Endothelial cell of umbilical vein (primary cell): Measurements from ENCODE around the gene BAG1. TPM values are rescaled to one million over a fixed set of nuclear protein-coding genes. Genes with fewer than 3 reads are reported as not detected.

ENCODE experiments used
- BruUV-seq: library from RNA; stranded (reverse); fragments of 400-500 nt; replicated peaks from 2 replicates; lab custom pipeline; 2021; lab: Mats Ljungman, UMichigan
- CTCF ChIA-PET: fragments of 300-600, 350-600 bp; sonication (Branson Sonifier 250); formaldehyde crosslinking; loops from one replicate; lab custom pipeline; 2021; ENCODE audit warnings: antibody characterized with exemption, inconsistent platforms; lab: Charles Lee
- POLR2A ChIA-PET: fragments of 300-600, 350-600 bp; sonication (Branson Sonifier 250); formaldehyde crosslinking; loops from one replicate; lab custom pipeline; 2021; ENCODE audit warnings: antibody characterized with exemption, inconsistent platforms; lab: Charles Lee
- DNase-seq: peaks from one replicate; pipeline ENCODE4 v3.0.0-alpha.2; 2011; ENCODE audit warnings: low read depth, low spot score
- FAIRE-seq: peaks from 2 replicates; lab custom pipeline; 2011; peaks lifted over from hg19 to GRCh38; lab: Jason Lieb, UNC
- H2AFZ ChIP-seq: 2 replicates; pipeline ENCODE4 v1.6.0; 2012; ENCODE audit warnings: low read depth, low read length, control low read depth, inconsistent platforms
- H3K27ac ChIP-seq: 2 replicates; pipeline ENCODE4 v1.5.1; 2011; ENCODE audit warnings: low read depth, mild to moderate bottlenecking, control low read depth, low read length, moderate library complexity; ENCODE audit not compliant: insufficient read depth
- H3K27me3 ChIP-seq, 2 experiments: 2 replicates each; pipeline versions ENCODE4 v1.6.0 to v1.6.1; 2011; ENCODE audit warnings: low read length in 2 of 2, mixed read lengths in 1 of 2; ENCODE audit not compliant: control insufficient read depth in 2 of 2, insufficient read depth in 2 of 2
- H3K36me3 ChIP-seq, 2 experiments: 2 replicates in 1 of 2; 3 replicates in 1 of 2; pipeline ENCODE4 v1.5.1; 2011; ENCODE audit warnings: low read length in 2 of 2, mild to moderate bottlenecking in 1 of 2, moderate library complexity in 1 of 2; ENCODE audit not compliant: control insufficient read depth in 2 of 2, insufficient read depth in 2 of 2; ENCODE audit errors: extremely low read depth in 1 of 2
- H3K4me1 ChIP-seq: 3 replicates; pipeline ENCODE4 v1.5.1; 2011; ENCODE audit warnings: mild to moderate bottlenecking, low read length; ENCODE audit not compliant: control insufficient read depth, insufficient read depth; ENCODE audit errors: extremely low read depth
- H3K4me2 ChIP-seq: 2 replicates; pipeline ENCODE4 v1.6.1; 2011; ENCODE audit warnings: low read length, control low read depth, mixed read lengths; ENCODE audit not compliant: insufficient read depth
- H3K4me3 ChIP-seq, 3 experiments: fragments of 200-600 bp in 1 of 3; sonication (generic), shearing (Covaris generic) in 1 of 3; replicated peaks in 1 of 3; 2 replicates each; pipeline ENCODE4 v1.5.1; 2011 to 2016; ENCODE audit warnings: control low read depth in 3 of 3, low read length in 3 of 3, mild to moderate bottlenecking in 2 of 3, inconsistent platforms in 1 of 3, low read depth in 1 of 3, moderate library complexity in 1 of 3; ENCODE audit not compliant: insufficient read depth in 1 of 3
- H3K79me2 ChIP-seq: 2 replicates; pipeline ENCODE4 v1.6.0; 2012; ENCODE audit warnings: low read length, inconsistent platforms; ENCODE audit not compliant: control insufficient read depth, insufficient read depth
- H3K9ac ChIP-seq: replicated peaks from 2 replicates; pipeline ENCODE3; 2011; ENCODE audit warnings: low read length, control low read depth; ENCODE audit not compliant: insufficient read depth; ENCODE audit errors: extremely low read depth
- H3K9me1 ChIP-seq: replicated peaks from 3 replicates; pipeline ENCODE4 v1.6.0; 2011; ENCODE audit warnings: mild to moderate bottlenecking, low read length; ENCODE audit not compliant: control insufficient read depth, insufficient read depth; ENCODE audit errors: extremely low read depth
- H3K9me3 ChIP-seq: replicated peaks from 2 replicates; pipeline ENCODE4 v1.5.1; 2012; ENCODE audit warnings: low read length, inconsistent platforms; ENCODE audit not compliant: control insufficient read depth, insufficient read depth
- H4K20me1 ChIP-seq: replicated peaks from 2 replicates; pipeline ENCODE3; 2011; ENCODE audit warnings: mild to moderate bottlenecking, low read length; ENCODE audit not compliant: control insufficient read depth, insufficient read depth; ENCODE audit errors: extremely low read depth
- CTCF ChIP-seq, 2 donors: IDR thresholded peaks; 1 replicate in 1 of 2; 2 replicates in 1 of 2; pipeline ENCODE4 v1.5.1; 2011; ENCODE audit warnings: low read length in 2 of 2, mild to moderate bottlenecking in 2 of 2, moderate library complexity in 2 of 2, control low read depth in 1 of 2, inconsistent platforms in 1 of 2, low read depth in 1 of 2; ENCODE audit not compliant: insufficient read depth in 1 of 2; ENCODE audit errors: extremely low read depth in 1 of 2
- EZH2 ChIP-seq: IDR thresholded peaks from 2 replicates; pipeline ENCODE4 v1.6.1; 2012; ENCODE audit warnings: borderline replicate concordance, low read depth, mild to moderate bottlenecking, moderate library complexity, low read length, inconsistent platforms; ENCODE audit not compliant: severe bottlenecking
- FOS ChIP-seq: IDR thresholded peaks from 2 replicates; pipeline ENCODE4 v1.6.1; 2011; ENCODE audit warnings: mild to moderate bottlenecking, low read length, moderate library complexity, borderline replicate concordance; ENCODE audit not compliant: insufficient read depth
- GATA2 ChIP-seq: IDR thresholded peaks from 2 replicates; pipeline ENCODE4 v1.7.0; 2011; ENCODE audit warnings: low read depth, mild to moderate bottlenecking, moderate library complexity, mixed read lengths, low read length; ENCODE audit not compliant: insufficient read length, insufficient read depth
- MYC ChIP-seq: IDR thresholded peaks from one replicate; pipeline ENCODE4 v1.6.1; 2011; ENCODE audit warnings: mild to moderate bottlenecking, low read depth, low read length
- POLR2A ChIP-seq: IDR thresholded peaks from 2 replicates; pipeline ENCODE4 v1.6.1; 2012; ENCODE audit warnings: low read depth, mild to moderate bottlenecking, control low read depth, low read length
- POLR2AphosphoS5 ChIP-seq: IDR thresholded peaks from 2 replicates; pipeline ENCODE4 v1.6.1; 2012; ENCODE audit warnings: low read depth, mild to moderate bottlenecking, control low read depth, low read length, moderate library complexity; ENCODE audit not compliant: insufficient read depth
- dilution Hi-C: fragments of 300-500 bp; cut with MboI; formaldehyde crosslinking; loops from one replicate; pipeline ENCODE4 v1.15.0; 2019; ENCODE audit warnings: low sequenced_read_pairs; ENCODE audit not compliant: extremely low pct_ligation_motif_present
- intact Hi-C: fragments of 100-400 bp; cut with micrococcal nuclease; formaldehyde crosslinking; loops from one replicate; pipeline ENCODE4 v1.10.0; 2022
- polyA plus RNA-seq, 4 experiments: library from polyadenylated mRNA; depleted of rRNA in 3 of 4; stranded (reverse) in 3 of 4; unstranded in 1 of 4; fragments of >200 nt; gene quantifications; 2 replicates each; pipeline versions ENCODE4 v1.2.1 to v1.2.3, GENCODE V29; 2011 to 2012; ENCODE audit warnings: missing spikeins in 1 of 4
- total RNA-seq: library from RNA; stranded (reverse); gene quantifications from 2 replicates; pipeline ENCODE4 v1.2.3, GENCODE V29; 2021
- TF ChIP-seq, protein P1 (sequence below): IDR thresholded peaks from 2 replicates; pipeline ENCODE4 v1.6.1; 2011; ENCODE audit not compliant: insufficient read depth, insufficient read length

Gene BAG1
- total and polyA plus RNA-seq, 2 donors (not counting 3 experiments of a cell fraction or from before 2014, with no cell fraction given) = 44.6 to 87.4 TPM

DNA sequence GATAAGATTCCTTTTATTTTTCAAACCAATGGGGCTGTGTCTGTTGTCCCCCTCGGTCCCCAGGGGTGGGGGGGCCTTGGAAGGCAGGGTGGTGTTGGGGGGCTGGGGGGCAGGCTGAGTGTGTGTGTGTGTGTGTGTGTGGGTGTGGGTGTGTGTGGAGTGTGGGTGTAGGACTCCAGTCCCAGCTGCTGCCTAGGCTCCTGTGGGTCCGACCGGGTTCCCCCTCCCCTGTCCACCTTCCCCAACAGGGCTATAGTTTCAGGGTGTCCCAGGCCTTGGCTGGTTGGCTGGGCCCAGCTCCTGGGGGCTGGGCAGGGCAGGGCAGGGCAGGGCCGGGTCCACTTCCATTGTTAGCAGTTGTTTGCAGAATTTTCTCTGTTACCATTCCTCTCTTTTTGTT lies 23.7 kb upstream of the BAG1 start:
- Histone ChIP-seq H3K4me3 (no peak overlapping the region), H3K4me1 (peaks cover 13% of the 10 kb centered on the region), H2AFZ (no peak overlapping the region), H4K20me1 (no peaks in the 10 kb centered on the region), H3K9ac (no peak overlapping the region), H3K4me2 (no peak overlapping the region), H3K9me1 (no peaks in the 10 kb centered on the region), H3K36me3 (no peaks in the 10 kb centered on the region), H3K27ac (no peak overlapping the region), H3K9me3 (no peaks in the 10 kb centered on the region), H3K27me3 (no peaks in the 10 kb centered on the region), H3K79me2 (peaks cover 23% of the 10 kb centered on the region)
- FAIRE-seq = no peak
- CTCF ChIA-PET = interaction anchor here (0.6 to 6.2 kb wide), 5 partner anchors 87 to 229 kb away, joined by 3 to 121 read pairs (median 40); no protein-coding TSS in a partner anchor
- DNase-seq = no peak
- intact Hi-C loops = loop anchor here (5.0 kb wide), 3 partner anchors 64 to 434 kb away; partner anchors contain the start of gene AQP7
- dilution Hi-C loops = no loop called here
- POLR2A ChIA-PET = no interaction called here
- TF ChIP-seq POLR2A = no peak
- no peak for TF ChIP-seq GATA2
- no peak for TF ChIP-seq MYC
- TF ChIP-seq POLR2AphosphoS5 = no peak
- TF ChIP-seq FOS = no peak
- TF ChIP-seq, protein P1, sequence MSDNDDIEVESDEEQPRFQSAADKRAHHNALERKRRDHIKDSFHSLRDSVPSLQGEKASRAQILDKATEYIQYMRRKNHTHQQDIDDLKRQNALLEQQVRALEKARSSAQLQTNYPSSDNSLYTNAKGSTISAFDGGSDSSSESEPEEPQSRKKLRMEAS = no peak
- TF ChIP-seq CTCF (IDR thresholded peaks at IDR 0.05; ENCODE audit: extremely low read depth in 1 of 2, insufficient read depth in 1 of 2, low read depth in 1 of 2, low read length in 2 of 2) = no peak
- no peak for TF ChIP-seq EZH2
- no TSS peak for BruUV-seq
